Kidney glomerular epithelial cell (primary cell): Measurements from ENCODE around the gene MCC.

ENCODE experiments used
- DNase-seq: peaks from one replicate; lab custom pipeline; 2025; lab: John Stamatoyannopoulos, UW

The MCC gene

GRCh38 chr5:113027431-113027830, 460.8 kb downstream of the MCC start:
- DNase-seq, result no peak

GRCh38 chr5:113027015-113027414, 461.2 kb downstream of the MCC start:
- no peak for DNase-seq

GRCh38 chr5:113026211-113026610, 462.0 kb downstream of the MCC start:
- DNase-seq, result no peak

- no peak for DNase-seq
Observed at GRCh38 chr5:113025596-113025995, 462.7 kb downstream of the MCC start.

- DNase-seq, result no peak
Observed at GRCh38 chr5:113024076-113024697, 464.1 kb downstream of the MCC start.

GRCh38 chr5:113022661-113023060, 465.6 kb downstream of the MCC start:
- no peak for DNase-seq

GRCh38 chr5:113020461-113021273, 467.6 kb downstream of the MCC start:
- DNase-seq, result peak; percentile 43

GRCh38 chr5:113017881-113018635, 470.2 kb downstream of the MCC start:
- DNase-seq, result peak; percentile 30

GRCh38 chr5:113005454-113005853, 482.8 kb downstream of the MCC start:
- DNase-seq, result no peak

- no peak for DNase-seq
Observed at GRCh38 chr5:113003763-113004162, 484.5 kb downstream of the MCC start.

GRCh38 chr5:113002423-113002822, 485.8 kb downstream of the MCC start:
- no peak for DNase-seq

- DNase-seq, result no peak
Observed at GRCh38 chr5:113000466-113000865, 487.8 kb downstream of the MCC start.

- no peak for DNase-seq
Observed at GRCh38 chr5:112998296-112998695, 490.0 kb downstream of the MCC start.

GRCh38 chr5:112996830-112997374, 491.4 kb downstream of the MCC start:
- DNase-seq, result no peak

- peak; percentile 29 for DNase-seq
Observed at GRCh38 chr5:112995764-112996618, 492.3 kb downstream of the MCC start.

- DNase-seq, result no peak
Observed at GRCh38 chr5:112986224-112986623, 502.0 kb downstream of the MCC start.

- no peak for DNase-seq
Observed at GRCh38 chr5:112983363-112983762, 504.9 kb downstream of the MCC start.

GRCh38 chr5:112979723-112980122, 508.5 kb downstream of the MCC start:
- no peak for DNase-seq

- DNase-seq, result no peak
Observed at GRCh38 chr5:112978836-112979235, 509.4 kb downstream of the MCC start.

- no peak for DNase-seq
Observed at GRCh38 chr5:112977440-112977861, 510.8 kb downstream of the MCC start.
